ENCODE data around the gene MRFAP1L1.

- TF ChIP-seq POLR2A (IDR thresholded peaks at IDR 0.05): no peak
- TF ChIP-seq CTCF (IDR thresholded peaks at IDR 0.05): no peak
Observed at GRCh38 chr4:6660430-6660829, 49.2 kb downstream of the MRFAP1L1 start.

All from heart left ventricle (tissue), 13 donors.